HG03565 (cell line): Measurements from ENCODE around the gene P2RY6.

Source experiments
- ATAC-seq: cut with Tn5 transposase; IDR thresholded peaks from one replicate; pipeline ENCODE4 v1.9.1; 2021; ENCODE audit warnings: mild to moderate bottlenecking, moderate library complexity; ENCODE audit not compliant: unreplicated experiment

P2RY6 gene

DNA sequence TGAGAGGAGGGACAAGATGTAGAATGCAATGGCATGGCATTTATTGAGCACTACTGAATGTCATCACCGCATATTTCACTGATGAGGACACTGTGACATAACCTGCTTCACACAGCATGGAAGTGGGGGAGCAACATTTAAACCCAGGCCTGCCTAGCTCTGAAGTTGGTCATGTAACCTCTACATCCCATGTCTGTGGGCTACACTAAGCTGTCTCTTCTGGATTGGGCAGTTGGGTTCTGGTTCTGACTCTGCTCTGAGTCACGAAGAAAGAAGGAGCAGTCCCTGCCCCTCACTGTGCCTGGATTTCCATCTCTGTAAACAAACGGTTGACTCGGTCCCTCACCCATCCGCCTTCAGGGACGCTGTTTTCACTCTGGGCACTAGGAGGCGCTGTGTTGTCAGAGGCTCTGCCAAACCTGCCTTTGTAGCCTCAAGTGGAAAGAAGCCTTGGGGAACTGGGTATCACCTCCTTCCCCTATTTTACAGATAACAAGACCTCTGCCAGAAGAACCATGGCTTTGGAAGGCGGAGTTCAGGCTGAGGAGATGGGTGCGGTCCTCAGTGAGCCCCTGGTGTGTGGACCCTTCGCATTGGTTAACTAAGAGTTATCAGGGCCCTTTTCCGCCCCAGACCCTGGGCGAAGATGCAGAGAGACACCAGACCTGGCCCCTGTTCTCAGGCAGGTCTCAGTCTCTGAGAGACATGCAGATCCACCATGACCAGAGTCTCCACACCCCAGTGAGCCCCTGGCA, 23.3 kb downstream of the P2RY6 start:
- ATAC-seq, result no peak

DNA sequence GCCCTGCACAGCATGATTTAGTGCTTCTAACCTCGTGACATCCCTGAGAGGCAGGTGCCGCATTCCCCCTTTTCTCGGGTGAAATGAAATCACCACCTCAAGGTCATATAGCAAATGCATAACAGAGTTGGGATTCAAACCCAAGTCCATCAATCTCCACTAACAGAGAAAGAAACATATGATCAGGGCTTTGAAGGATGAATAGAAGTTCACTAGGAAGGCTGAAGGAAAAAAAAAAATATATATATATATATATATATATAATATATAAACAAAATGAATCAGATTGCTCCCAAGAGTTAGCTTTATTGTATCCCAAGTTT, 23.8 kb downstream of the P2RY6 start:
- no peak for ATAC-seq

DNA sequence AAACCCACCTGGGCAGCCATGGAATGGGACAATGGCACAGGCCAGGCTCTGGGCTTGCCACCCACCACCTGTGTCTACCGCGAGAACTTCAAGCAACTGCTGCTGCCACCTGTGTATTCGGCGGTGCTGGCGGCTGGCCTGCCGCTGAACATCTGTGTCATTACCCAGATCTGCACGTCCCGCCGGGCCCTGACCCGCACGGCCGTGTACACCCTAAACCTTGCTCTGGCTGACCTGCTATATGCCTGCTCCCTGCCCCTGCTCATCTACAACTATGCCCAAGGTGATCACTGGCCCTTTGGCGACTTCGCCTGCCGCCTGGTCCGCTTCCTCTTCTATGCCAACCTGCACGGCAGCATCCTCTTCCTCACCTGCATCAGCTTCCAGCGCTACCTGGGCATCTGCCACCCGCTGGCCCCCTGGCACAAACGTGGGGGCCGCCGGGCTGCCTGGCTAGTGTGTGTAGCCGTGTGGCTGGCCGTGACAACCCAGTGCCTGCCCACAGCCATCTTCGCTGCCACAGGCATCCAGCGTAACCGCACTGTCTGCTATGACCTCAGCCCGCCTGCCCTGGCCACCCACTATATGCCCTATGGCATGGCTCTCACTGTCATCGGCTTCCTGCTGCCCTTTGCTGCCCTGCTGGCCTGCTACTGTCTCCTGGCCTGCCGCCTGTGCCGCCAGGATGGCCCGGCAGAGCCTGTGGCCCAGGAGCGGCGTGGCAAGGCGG, 24.5 kb downstream of the P2RY6 start:
- ATAC-seq, result no peak

DNA sequence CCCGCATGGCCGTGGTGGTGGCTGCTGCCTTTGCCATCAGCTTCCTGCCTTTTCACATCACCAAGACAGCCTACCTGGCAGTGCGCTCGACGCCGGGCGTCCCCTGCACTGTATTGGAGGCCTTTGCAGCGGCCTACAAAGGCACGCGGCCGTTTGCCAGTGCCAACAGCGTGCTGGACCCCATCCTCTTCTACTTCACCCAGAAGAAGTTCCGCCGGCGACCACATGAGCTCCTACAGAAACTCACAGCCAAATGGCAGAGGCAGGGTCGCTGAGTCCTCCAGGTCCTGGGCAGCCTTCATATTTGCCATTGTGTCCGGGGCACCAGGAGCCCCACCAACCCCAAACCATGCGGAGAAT, 25.1 kb downstream of the P2RY6 start:
- no peak for ATAC-seq

DNA sequence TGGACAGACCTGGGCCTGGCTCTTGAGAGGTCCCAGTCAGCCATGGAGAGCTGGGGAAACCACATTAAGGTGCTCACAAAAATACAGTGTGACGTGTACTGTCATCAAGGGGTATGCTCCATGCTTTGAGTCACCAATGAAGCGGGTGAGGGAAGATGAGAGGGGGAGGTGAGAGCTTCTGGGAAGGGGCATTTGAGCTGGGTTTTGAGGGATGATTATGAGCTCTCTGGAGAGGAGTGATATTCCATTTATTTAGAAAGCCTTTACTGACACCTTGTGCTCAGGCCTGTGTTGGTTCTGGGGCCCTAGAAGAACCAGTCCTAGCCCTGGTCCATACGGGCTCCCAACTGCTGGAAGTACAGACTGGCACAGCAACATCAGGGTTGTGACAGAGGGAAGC, 25.6 kb downstream of the P2RY6 start:
- no peak for ATAC-seq

DNA sequence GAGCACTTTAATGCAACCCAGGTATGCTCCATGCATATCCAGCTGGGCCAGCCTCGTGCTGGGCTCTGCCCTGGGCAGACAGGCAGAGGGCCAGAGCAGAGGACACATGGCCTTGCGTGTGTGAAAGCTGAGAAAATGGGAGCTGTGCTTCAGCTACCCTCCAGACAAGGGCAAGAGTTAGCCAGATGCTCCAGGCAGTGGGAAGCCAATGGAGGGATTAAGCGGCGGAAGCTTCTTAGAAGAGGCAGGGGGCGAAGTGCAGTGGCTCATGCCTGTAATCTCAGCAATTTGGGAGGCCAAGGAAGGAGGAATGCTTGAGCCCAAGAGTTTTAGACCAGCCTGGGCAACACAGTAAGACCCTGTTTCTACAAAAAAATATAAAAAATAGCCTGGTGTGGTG, 26.1 kb downstream of the P2RY6 start:
- no peak for ATAC-seq

DNA sequence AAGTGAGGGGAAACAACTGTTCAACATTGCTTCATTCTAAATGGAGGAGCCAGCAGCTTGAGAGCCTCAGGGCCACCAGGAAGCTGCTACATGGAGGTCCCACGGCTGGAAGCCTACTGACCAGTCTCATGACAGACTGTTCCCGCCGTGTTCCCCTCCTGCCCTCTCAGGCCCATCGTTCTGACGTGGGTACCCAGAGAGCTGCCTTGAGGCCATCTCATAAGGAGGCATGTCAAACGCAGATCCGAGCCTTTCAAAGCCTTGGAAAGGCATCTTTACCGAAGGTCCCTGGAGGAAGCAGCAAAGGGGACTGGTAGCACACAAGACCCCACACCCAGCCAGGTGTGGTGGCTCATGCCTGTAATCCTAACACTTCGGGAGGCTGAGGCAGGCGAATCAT, 27.6 kb downstream of the P2RY6 start:
- no peak for ATAC-seq

DNA sequence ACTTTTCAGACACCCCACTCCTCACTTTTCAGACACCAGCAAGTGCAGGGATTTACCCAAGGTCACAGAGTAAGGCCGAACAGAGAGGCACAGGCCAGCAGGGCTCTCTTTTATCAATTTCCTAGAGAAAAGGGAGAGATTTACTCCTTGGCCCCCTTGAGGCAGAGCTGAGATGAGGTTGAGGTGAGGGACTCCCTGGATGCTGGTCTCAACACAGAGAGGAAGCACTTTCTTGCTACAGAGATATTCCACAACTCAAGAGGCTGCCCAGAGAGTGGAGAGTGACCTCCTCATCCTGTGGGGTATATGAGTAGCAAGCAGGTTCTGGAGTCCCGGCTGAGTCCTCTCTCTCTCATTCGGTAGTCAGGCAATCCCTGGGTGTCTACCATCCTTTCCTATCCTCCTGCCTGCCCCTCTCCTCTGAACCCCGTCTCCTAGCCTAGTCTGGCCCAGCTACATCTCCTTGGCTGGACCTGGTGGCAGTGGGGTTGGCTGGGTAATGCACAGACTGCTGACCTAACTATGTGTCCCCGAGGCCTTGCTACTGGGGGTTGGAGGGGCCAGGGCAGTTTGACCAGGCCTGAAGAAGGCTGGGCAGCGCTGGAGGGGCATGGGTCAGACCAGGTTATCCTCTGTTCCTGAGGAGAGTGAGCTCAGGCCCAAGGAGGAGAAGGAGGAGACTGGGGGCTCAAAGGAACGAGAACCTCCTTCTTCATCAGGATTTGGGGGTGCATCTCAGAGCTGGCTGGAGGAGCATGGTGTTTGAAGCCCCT, 34.1 kb downstream of the P2RY6 start:
- ATAC-seq, result no peak

DNA sequence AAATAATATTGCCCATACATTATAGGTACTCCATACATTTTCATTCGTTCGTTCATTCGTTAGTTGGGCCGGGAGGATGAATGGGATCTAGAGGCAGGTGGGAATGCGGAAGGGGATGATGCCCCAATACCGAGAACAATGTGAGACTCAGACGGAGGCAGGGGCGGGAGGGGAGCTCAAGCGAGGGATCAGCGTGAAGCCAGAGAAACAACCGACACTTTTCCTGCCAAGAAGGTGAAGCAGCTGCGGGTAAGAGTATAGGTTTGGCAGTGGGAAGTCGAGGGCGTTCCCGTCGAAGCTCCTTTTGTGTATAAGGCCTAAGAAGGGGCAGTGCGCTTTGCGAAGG, 34.8 kb downstream of the P2RY6 start:
- no peak for ATAC-seq

DNA sequence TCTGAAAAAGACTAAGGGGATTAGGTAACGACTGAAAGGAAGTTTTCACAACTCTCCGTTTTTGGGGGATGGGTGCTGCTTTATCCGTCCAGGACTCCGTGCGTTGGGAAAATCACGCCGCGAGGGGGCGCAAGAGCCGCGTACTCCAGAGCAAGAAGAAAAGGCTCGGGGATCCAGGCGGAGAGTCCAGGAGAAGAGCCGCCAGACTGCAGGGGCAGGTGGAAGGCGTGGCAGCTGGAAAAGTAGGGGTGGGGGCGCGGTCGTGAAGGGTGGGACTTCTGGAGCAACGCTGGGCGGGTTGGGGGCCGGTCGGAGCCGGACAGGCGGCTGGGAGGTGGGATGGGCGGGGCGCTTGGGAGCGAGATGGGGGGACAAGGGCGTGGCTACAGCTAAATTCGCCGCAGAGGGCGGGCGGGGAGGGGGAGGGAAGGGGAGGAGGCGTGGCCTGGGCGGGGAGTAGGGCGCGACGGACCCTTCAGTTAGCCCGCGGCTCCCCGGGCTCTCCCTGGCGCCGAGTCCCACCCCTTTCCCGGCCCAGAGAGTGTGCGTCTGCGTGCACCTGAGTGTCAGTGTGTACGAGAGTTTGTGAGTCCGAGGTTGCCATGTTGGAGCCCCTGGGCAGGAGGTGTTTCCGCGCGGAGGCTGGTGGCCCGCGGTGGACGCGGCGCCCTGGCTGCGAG, 35.3 kb downstream of the P2RY6 start:
- ATAC-seq, result peak; percentile 41

DNA sequence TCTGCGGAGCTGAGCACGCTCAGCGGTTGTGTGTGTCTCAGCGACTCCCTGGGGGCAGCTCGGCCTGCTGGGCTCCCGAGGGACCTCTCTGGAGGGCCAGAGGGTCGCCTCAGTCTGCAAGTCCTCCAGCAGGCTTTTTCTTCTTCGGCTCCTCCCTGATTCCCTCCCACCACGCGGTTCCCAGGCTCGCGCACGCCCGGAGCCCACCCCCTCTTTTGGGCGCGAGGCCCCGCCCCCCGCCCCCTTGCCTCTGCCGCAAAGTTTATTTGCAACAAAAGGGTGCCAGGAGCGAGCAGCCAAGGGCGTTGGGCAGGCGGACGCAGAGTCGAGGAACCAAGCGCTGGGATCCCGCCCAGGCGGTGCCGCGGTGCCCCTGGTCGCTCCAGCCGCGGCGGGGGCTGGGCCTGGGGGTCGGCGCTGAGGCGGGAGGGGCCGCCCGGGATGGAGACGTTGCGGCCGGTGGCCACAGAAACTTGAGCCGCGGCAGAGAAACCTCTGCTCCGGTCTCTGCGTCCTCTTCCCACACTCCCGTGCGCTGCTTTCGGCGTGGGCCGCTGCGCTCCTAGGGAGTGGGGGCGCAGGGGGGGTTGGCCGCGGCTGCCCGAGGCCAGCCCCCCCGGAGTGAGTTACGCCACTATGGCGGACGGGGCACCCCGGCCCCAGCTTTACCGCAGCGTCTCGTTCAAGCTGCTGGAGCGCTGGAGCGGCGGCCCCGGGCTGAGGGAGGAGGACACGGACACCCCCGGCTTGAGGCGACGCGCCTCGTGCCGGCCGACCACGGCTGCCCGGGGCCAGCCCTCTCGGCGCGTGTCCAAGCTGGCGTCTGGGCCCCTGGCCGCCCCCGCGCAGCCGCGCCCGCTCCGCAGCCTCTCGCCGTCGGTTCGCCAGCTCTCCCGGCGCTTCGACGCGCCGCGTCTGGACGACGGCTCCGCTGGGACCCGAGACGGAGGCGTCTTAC, 36.1 kb downstream of the P2RY6 start, which contains the start of gene ARHGEF17:
ARHGEF17 (plus strand) TSS at position 274 of the 958 bp plus-strand sequence; CDS start at position 637, 363 bp downstream.
- peak; percentile 19 for ATAC-seq

DNA sequence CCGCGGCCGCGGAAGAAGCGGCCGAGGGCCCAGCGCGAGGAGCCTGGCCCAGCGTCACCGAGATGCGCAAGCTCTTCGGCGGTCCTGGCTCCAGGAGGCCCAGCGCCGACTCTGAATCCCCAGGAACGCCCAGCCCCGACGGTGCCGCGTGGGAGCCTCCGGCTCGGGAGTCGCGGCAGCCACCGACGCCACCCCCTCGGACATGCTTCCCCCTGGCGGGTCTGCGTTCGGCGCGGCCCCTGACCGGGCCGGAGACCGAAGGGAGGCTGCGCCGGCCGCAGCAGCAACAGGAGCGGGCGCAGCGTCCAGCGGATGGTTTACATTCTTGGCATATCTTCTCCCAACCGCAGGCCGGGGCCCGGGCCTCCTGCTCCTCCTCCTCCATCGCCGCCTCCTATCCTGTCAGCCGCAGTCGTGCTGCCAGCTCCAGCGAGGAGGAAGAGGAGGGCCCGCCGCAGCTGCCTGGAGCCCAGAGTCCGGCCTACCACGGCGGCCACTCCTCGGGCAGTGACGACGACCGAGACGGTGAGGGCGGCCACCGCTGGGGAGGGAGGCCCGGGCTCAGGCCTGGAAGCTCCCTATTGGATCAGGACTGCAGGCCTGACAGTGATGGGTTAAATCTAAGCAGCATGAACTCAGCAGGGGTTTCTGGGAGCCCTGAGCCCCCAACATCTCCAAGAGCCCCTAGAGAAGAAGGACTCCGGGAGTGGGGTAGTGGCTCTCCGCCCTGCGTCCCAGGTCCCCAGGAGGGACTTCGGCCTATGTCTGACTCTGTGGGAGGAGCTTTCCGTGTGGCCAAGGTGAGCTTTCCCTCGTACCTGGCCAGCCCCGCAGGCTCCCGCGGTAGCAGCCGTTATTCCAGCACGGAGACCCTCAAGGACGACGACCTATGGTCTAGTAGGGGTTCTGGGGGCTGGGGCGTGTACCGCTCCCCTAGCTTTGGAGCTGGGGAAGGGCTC, 37.1 kb downstream of the P2RY6 start:
- ATAC-seq, result no peak

DNA sequence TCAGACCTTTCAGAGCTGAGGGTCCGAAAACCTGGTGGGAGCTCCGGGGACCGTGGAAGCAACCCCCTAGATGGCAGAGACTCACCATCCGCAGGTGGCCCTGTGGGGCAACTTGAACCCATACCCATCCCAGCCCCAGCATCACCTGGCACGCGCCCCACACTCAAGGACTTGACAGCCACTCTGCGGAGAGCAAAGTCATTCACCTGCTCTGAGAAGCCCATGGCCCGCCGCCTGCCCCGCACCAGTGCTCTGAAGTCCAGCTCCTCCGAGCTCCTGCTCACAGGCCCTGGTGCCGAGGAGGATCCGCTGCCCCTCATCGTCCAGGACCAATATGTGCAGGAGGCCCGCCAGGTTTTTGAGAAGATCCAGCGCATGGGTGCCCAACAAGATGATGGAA, 37.9 kb downstream of the P2RY6 start:
- ATAC-seq, result no peak

DNA sequence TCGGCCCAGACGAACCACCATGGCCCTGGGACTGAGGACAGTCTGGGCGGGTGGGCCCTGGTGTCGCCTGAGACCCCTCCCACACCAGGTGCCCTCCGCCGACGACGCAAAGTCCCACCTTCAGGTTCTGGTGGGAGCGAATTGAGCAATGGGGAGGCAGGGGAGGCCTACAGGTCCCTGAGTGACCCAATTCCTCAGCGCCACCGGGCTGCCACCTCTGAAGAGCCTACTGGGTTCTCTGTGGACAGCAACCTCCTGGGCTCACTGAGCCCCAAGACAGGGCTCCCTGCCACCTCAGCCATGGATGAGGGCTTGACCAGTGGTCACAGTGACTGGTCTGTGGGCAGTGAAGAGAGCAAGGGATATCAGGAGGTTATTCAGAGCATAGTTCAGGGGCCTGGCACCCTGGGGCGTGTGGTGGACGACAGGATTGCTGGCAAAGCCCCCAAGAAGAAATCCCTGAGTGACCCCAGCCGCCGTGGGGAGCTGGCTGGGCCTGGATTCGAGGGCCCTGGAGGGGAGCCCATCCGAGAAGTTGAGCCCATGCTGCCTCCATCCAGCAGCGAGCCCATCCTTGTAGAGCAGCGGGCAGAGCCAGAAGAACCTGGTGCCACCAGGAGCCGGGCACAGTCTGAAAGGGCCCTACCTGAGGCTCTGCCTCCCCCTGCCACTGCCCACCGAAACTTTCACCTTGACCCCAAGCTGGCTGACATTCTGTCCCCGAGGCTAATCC, 38.7 kb downstream of the P2RY6 start:
- ATAC-seq, result no peak

DNA sequence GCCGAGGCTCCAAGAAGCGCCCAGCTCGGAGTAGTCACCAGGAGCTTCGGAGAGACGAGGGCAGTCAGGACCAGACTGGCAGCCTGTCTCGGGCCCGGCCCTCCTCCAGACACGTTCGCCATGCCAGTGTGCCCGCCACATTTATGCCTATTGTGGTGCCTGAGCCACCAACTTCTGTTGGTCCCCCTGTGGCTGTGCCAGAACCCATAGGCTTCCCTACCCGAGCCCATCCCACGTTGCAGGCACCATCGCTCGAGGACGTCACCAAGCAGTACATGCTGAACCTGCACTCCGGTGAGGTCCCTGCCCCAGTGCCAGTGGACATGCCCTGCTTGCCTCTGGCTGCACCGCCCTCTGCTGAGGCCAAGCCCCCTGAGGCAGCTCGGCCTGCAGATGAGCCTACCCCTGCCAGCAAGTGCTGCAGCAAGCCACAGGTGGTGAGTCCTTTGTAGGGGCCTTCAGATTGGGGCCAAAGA, 39.3 kb downstream of the P2RY6 start:
- no peak for ATAC-seq

DNA sequence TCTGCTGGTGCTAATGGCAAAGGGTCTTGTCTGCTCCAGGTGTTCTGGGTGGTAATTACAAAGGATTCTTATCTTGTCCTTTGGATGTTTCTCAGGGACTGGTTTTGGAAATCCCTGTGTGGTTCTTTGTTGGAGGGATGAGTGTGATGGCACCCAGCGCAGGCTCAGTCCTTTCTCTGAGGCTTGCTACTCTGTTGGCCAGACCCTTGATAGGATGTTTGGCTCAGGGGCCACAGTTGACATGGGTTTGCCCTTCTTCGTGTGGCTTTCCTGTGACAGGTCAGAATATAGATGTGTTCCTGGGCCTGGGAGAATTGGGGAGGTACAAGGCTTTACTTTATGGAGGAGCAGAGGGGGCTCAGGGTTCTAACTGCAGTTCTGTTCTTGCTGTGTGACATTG, 39.9 kb downstream of the P2RY6 start:
- ATAC-seq, result no peak

DNA sequence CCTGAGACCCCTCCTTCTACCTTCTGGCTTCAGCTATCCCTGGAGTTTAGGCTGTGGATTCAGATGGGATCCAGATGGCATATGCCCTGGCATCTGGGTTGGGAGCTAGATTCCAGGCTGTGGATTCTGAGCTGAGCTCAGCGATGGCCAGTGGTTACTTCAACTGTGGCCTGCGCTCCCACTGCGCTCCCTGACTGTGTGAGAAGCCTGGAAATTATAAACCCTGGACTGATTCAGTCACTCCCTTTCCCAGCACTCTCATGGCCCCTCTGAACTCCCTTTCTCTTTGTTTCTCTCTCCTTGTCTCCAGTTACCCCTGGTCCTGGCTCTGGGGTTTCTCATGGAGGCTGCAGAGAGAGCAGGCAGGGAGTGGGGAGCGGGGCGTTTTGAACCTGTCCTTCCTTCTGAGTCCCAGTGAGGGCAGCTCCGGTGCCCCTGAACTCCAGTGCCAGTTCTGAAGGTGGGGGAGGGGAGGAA, 40.8 kb downstream of the P2RY6 start:
- no peak for ATAC-seq

DNA sequence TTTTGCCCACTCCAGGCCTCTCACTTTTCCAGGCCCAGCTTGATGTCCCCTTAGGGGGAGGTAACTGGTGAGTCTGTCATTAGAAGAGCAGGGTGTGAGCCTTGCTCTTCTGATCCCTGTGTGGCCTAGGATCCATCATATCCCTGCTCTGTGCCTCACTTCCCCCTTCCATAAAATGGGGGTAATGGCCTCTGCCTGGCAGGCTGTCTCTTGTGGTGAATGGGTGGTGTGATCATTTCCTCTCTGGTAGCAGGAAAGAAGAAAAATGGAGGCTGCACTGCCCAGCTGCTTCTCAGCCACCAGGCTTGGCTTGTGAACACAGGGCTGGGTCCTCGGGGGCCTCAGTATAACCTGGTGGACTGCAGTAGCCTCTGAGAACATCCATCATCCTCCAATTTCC, 41.5 kb downstream of the P2RY6 start:
- ATAC-seq, result no peak
